GDM1 (cell line): Measurements from ENCODE around the gene FBXW7.

Experiments used
- DNase-seq: peaks from one replicate; lab custom pipeline; 2025; lab: John Stamatoyannopoulos, UW

FBXW7 gene

DNA sequence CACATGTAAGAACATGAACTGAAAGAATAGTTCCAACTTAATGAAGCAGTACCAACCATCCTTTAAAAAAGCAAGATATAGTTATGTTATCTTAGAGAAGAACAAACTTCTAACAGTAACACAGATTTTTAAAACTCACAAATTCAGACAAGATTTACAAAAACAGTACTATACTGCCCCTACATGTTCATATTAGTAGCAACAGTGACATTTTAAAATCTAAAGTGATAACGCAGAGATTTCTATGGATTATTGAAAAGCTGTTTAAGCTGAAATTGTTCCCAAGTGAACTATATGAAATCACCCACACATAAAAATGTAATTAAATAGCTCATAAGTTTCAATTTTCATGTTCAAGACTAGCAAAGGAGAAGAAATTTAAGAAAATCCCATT, 166.0 kb downstream of the FBXW7 start:
- DNase-seq, result no peak

DNA sequence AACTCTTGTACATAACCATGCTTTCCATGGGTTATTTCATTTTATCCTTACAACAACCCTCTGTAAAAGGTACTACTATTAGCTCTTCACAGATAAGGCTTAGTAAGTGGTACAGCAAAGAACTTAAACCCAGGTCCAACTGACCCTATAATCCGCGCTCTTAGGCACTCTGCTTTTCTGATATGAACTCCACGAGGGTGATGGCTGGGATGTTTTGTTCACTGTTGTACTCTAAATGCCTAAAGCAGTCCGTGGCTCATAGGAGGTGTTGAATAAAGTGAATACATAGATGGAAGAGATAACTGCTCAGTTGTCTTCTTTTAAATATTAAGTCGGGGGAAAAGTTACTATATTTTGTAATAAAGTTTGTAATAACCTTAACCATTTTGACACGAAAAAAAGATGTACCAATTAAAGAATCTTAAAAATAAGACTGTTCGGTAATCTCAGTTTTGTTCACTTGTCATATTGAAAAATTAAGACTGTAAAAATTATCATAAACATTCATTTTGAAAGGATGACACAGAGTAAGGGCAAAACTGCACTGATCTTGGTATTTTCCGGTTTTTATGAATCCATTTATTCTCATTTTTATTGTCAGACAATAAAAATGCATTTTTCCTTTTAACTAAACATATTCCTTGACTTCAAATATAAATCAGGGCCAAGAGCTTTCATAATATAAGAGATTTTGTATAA, 166.5 kb downstream of the FBXW7 start:
- no peak for DNase-seq

- DNase-seq, result no peak
Measured at GRCh38 chr4:152368001-152368400, 167.9 kb downstream of the FBXW7 start.

GRCh38 chr4:152364883-152365282, 171.0 kb downstream of the FBXW7 start:
- DNase-seq, result no peak

DNA sequence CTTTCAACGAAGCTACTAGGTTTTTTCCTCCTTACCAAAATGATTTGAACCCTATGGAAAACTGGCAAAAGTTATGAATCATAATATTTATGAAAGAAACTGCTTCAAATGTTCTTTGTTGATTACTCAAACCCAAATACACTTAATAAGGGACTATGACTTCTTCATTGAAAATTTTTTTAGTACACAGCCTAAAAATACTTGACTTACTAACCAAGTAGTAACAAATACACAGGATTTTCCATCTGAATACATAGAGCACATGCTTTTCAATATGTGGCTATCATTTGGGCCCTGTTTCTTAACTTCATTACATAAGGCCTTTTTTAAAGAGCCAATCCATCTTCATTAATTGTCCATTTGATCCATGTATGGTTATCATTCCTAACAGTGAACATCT, 171.5 kb downstream of the FBXW7 start:
- no peak for DNase-seq

DNA sequence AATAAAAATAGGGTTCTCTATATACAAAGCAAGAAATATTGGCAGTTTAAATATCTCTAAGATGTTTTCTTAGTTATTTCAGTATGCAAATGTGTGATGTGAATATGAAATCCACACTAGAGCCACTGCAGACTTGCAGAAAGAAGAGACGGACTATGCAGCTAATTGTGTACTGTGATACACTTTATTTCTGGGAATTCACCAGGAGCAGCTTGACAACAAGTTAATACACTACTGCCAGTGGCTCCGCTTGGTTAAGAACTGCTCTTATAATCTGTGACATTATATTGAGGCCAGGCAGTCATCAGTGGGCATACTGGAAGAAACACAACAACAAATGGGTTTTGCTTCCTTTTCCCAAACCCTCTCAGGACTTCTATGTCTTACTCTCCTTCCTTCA, 172.0 kb downstream of the FBXW7 start:
- no peak for DNase-seq

DNA sequence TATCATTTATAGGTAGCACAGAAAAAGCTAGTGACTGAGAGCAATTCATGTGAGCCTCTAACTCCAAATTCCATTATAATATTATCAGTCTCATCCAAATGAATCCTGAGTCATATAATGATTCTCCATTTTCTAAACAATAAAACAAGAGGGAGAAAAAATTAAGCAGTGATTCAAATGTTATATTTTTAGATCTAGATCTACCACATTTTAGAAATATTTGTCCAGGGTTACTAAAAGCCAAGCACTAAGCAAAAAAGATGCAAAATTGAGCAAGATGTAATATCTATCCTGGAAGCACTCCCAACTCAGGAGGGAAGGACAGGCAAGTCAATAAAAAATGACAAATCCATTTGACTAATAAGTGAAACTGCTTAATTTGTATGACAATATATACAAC, 172.8 kb downstream of the FBXW7 start:
- no peak for DNase-seq

- DNase-seq, result no peak
Measured at GRCh38 chr4:152360045-152360410, 175.9 kb downstream of the FBXW7 start.

- no peak for DNase-seq
Measured at GRCh38 chr4:152359208-152360044, 176.5 kb downstream of the FBXW7 start.

GRCh38 chr4:152357206-152357605, 178.7 kb downstream of the FBXW7 start:
- no peak for DNase-seq

DNA sequence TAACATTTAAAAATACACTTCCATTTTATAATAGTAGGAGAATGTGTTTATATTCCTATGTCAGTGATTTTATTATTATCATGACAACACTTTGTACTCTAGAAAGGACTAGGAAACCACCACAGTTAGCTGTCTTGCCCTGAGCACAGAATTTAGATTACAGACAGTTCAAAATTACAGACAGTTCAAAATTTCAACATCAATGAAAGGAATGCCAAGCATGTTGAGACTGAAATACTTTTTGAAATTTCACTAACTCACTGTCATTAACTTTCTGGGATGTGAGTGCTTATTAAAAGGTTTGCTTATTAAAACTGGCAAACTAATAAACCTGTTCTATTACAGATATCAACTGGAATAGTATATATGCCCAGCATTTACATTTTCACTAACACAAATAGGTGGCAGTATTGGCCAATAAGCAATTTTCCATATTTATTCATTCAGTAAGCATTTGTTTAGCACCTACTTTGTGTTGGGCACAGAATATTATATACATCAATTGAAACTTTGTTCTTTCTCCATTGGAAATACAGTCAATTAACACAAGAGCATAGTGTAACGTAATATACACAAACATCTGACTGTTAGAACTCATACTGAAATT, 179.4 kb downstream of the FBXW7 start:
- no peak for DNase-seq

DNA sequence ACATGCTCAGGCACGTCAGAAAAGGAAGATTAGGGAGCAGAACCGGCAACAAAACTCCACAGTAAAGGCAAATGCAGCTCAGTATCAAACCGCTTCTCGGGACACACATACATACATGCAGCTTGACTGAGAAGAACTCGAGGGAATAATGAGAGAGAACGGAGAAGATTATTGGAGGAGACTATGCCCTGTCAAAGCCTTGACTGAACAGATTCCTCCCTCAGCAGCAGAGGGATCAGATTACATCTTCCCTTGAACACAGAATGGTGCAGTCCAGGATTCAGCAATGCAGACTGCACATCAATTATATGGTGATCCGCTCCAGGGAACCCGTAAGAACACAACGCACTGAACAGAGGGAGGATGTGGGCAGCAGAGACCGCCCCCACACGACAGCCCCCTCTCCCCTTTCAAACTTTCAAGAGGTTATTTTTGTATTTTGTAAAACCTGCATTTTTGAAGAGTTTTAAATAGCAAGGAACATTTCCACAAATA, 183.2 kb downstream of the FBXW7 start:
- DNase-seq, result peak; percentile 88

- DNase-seq, result no peak
Measured at GRCh38 chr4:152352215-152352614, 183.7 kb downstream of the FBXW7 start.

- DNase-seq, result no peak
Measured at GRCh38 chr4:152351080-152351479, 184.8 kb downstream of the FBXW7 start.

DNA sequence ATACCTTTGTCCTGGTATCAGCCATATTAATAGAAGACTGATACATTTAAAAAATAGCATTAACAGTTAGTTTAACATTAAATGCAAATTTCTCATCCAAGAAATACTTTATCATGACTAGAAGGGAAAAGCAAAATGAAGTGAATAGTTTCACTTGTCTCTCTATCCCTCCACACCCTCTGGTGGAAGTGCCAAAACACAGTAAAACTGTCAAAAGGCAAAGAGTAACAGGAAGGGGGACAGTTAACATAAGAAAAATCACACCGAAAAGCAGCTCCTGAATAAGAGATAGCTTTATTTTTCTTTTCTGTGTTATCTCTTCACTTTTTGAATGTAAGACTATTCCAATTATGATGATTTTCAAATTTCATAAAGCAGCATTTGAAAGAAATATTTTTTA, 187.2 kb downstream of the FBXW7 start:
- peak; percentile 1 for DNase-seq

DNA sequence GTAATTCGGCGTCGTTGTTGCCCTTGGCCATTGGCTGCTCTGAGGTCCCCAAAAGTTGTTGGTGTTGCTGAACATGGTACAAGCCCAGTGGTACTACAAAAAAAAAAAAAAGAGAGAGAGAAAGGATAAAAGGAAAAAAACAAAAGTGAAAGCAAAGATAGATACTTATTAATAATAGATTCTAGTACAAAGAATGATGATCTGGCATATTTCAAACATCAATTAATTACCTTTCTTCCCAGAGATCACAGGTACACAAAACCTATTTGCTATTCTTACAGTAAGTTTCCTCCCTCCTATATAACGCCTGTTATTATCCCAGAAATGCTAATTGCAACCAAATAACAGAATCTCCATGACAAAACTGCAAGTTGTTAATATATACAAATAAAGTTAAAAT, 188.9 kb downstream of the FBXW7 start:
- DNase-seq, result no peak

DNA sequence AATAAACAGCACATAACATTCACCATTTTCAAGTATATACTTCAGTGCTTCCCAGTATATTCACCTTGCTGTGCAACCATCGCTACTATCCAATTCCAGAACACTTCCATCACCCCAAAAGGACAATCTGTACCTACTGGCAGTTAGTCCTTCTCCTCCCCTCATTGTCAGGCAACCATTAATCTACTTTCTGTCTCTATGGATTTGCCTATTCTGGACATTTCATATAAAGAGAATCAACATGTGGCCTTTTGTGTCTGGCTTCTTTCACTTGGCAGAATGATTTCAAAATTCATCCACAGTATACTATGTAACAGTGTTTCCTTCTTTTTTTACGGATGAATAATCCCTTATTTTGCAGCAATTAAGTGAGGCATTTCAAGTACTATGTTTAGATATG, 189.4 kb downstream of the FBXW7 start:
- no peak for DNase-seq

DNA sequence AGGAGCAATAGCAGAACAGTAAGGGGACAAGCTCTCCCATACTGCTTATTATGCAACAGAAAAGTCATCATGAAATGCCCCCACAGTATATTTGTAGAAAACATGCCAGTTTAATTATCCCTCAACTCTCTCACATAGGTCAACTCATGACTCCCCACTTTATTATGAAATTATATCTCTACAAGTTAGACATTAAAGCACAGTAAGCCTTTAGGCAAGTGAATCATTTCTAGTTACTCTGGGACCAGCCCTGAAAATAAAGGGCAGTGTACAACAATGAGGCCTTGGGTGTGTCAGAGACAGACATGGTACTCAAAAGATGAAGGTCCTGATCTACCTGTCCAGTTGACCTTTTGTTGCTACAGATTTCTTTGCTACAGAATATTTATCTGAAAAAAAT, 191.9 kb downstream of the FBXW7 start:
- DNase-seq, result no peak

DNA sequence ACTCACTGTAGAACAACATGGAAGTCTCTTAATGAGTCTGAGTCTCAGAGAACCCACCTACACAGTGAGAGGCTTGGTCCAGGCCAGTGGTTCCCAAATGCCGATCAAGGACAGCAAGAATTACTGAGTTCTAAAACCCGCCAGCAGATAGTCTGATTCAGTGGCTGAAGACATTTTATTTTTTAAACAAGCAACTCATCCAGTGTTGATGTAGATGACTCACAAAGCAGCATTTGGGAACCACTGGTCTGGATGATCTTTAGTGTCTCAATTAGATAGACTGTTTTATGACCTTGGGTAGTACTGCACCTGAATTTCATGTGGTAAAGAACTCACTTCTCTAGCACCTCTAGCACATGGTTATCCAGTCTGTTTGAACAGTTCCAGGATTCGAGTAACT, 193.6 kb downstream of the FBXW7 start:
- DNase-seq, result no peak

DNA sequence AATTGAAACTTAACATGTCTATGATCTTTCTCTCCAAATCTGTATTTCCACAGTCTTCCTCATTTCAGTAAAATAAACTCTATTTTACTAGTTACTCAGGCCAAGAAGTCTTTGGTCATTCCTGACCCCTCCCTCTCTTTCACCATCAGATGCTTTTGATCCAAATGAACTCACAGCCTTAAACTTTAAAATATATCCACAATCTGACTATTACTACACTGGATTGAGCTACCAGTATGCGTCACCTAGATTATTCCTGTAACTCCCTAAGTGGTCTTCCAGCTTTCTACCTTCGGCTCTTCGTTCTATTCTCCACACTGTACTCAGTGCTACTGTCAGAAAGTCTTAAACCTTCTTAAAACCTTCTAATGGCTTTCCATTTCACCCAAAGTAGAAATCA, 195.1 kb downstream of the FBXW7 start:
- DNase-seq, result no peak

GRCh38 chr4:152339576-152339975, 196.3 kb downstream of the FBXW7 start:
- DNase-seq, result no peak

- DNase-seq, result no peak
Measured at GRCh38 chr4:152334931-152335330, 201.0 kb downstream of the FBXW7 start.

DNA sequence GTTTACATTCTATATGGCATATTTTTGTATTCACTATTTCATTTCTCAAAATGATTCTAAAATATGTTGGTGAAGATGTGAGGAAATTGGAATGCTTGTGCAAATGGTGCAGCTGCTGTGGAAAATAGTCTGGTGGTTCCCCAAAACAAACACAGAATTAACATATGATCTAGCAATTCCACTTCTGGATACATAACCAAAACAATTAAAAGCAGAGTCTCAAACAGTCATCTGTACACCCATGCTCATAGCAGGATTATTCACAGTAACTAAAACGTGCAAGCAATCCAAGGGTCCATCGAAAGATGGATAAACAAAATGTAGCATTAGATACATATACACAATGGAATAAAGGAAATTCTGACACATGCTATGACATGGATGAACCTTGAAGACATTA, 204.8 kb downstream of the FBXW7 start:
- DNase-seq, result no peak
